NCI-H2196 (cell line): ENCODE measurements around the gene ABHD16B.

Experiments used
- DNase-seq: peaks from one replicate; lab custom pipeline; 2025; ENCODE audit not compliant: unreplicated experiment; lab: John Stamatoyannopoulos, UW

Gene ABHD16B

GRCh38 chr20:63861365-63861934 lies at the start of gene ABHD16B:
Gene ABHD16B (plus strand): TSS chr20:63861498. CDS start chr20:63861541, 43 bp downstream.
- no peak for DNase-seq

GRCh38 chr20:63814891-63815614 lies 46.2 kb upstream of the ABHD16B start:
- DNase-seq = no peak

- no peak for DNase-seq
These were observed 45.6 kb upstream of the ABHD16B start for GRCh38 chr20:63815615-63816253.

GRCh38 chr20:63819224-63819921 lies 41.9 kb upstream of the ABHD16B start:
- DNase-seq = no peak

- no peak for DNase-seq
These were observed 39.5 kb upstream of the ABHD16B start for GRCh38 chr20:63821811-63822210.

GRCh38 chr20:63822276-63822696 lies 39.0 kb upstream of the ABHD16B start:
- DNase-seq = no peak

- no peak for DNase-seq
These were observed 37.5 kb upstream of the ABHD16B start for GRCh38 chr20:63823691-63824311.

GRCh38 chr20:63825331-63826118 lies 35.8 kb upstream of the ABHD16B start:
- no peak for DNase-seq

GRCh38 chr20:63826753-63827152 lies 34.5 kb upstream of the ABHD16B start:
- no peak for DNase-seq

- no peak for DNase-seq
These were observed 33.2 kb upstream of the ABHD16B start for GRCh38 chr20:63828124-63828523.

GRCh38 chr20:63828545-63828944 lies 32.8 kb upstream of the ABHD16B start:
- no peak for DNase-seq

- no peak for DNase-seq
These were observed 32.3 kb upstream of the ABHD16B start for GRCh38 chr20:63828951-63829350.

- DNase-seq = no peak
These were observed 31.7 kb upstream of the ABHD16B start for GRCh38 chr20:63829603-63829944.

- no peak for DNase-seq
These were observed 31.1 kb upstream of the ABHD16B start for GRCh38 chr20:63829945-63830835.

- peak; percentile 73 for DNase-seq
These were observed 30.3 kb upstream of the ABHD16B start, which contains the start of gene ZBTB46 for GRCh38 chr20:63830841-63831588. Gene ZBTB46 (minus strand): TSS chr20:63831264. CDS start chr20:63790757, 40,507 bp downstream.

- peak; percentile 20 for DNase-seq
These were observed 29.7 kb upstream of the ABHD16B start for GRCh38 chr20:63831646-63831992.

- DNase-seq = peak; percentile 28
These were observed 29.2 kb upstream of the ABHD16B start for GRCh38 chr20:63831993-63832686.
